Measurements from ENCODE around the gene ME1.

- TF ChIP-seq POLR2A (IDR thresholded peaks at IDR 0.05) (no peak), CTCF (IDR thresholded peaks at IDR 0.05) (no peak)
Observed at GRCh38 chr6:83370567-83370966, 60.3 kb downstream of the ME1 start.
